ENCODE measurements around the gene POU2F2. TPM values are rescaled to one million over a fixed set of nuclear protein-coding genes. Genes with fewer than 3 reads are reported as not detected.

Gene POU2F2
- total RNA-seq, result 10 to 100 TPM in 1 of 2 donors, 1 to 10 TPM in 1; 9.4 to 20.6 TPM
- 13.2 TPM for polyA plus RNA-seq (ENCODE audit: insufficient read depth, low read depth, low replicate concordance)
- long read RNA-seq, donor 1, result 0 reads
- long read RNA-seq, donor 2, result 0 reads

GRCh38 chr19:42132030-42132628 lies at the start of gene POU2F2:
TSS of gene POU2F2 (minus strand) at chr19:42132446. CDS start at chr19:42132411, 35 bp downstream.
- Histone ChIP-seq H3K9me3 (no peaks in the 10 kb centered on the region), H3K4me1 (peaks cover 12% of the 10 kb centered on the region), H3K27me3 (no peaks in the 10 kb centered on the region), H3K36me3 (ENCODE audit: low read depth, missing control alignments) (no peaks in the 10 kb centered on the region), H3K4me3 (peak within 1 kb of the TSS; percentile 29 to 43), H3K27ac (no peak within 1 kb of the TSS)
- intact Hi-C loops (cut with DNase I; ENCODE audit: low total_unique reads), result no loop called here
- 12 to 20% methylated on average over 8 to 11 of the region's 16 CpGs for WGBS, 2 donors
- TF ChIP-seq, protein P1, sequence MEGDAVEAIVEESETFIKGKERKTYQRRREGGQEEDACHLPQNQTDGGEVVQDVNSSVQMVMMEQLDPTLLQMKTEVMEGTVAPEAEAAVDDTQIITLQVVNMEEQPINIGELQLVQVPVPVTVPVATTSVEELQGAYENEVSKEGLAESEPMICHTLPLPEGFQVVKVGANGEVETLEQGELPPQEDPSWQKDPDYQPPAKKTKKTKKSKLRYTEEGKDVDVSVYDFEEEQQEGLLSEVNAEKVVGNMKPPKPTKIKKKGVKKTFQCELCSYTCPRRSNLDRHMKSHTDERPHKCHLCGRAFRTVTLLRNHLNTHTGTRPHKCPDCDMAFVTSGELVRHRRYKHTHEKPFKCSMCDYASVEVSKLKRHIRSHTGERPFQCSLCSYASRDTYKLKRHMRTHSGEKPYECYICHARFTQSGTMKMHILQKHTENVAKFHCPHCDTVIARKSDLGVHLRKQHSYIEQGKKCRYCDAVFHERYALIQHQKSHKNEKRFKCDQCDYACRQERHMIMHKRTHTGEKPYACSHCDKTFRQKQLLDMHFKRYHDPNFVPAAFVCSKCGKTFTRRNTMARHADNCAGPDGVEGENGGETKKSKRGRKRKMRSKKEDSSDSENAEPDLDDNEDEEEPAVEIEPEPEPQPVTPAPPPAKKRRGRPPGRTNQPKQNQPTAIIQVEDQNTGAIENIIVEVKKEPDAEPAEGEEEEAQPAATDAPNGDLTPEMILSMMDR (IDR thresholded peaks at IDR 0.05), result no peak
- TF ChIP-seq POLR2A (IDR thresholded peaks at IDR 0.05), result no peak
- peak; percentile 21 for DNase-seq

DNA sequence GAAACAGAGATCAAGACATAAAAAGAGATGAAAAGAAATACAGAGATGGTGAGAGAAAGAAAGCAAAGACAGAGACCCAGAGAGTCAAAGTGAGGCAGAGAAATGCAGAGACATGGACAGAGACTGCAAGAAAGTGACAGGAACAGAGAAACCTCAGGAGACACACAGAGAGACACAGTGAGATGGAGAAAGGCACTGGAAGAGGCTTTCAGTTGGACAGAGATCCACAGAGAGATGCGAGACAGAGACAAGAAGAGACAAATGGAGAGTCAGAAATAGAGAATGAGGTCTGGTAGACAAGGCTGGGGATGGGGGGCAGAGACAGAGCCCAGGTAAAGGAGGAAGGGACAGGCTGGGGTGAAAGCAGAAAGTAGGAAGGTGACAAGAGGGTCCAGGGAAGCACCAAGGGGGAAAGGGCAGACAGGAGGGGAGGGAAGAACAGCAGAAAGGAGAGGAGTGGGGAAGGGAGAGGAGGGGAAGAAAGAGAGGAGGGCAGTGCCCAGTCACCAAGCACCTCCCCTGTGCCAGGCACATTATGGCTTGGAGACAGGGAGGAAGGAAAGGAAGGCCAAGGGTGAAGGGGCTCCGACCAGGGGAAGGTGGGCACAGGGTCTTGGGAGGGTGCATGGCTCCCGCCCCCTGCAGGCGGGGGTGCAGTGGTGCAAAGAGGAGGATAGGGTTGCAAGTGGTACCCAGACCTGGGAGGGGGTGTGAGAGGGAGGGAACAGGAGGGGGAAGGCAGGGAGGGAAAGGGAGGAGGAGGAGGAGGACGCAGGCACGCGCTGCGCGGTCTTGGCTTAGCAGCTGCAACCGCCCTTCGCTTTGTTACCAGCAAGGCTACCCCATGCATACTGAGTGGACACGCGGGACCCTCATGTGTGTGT lies 46.8 kb upstream of the POU2F2 start:
- Histone ChIP-seq H3K27me3 (no peaks in the 10 kb centered on the region), H3K4me1 (peaks cover 10% of the 10 kb centered on the region), H3K9me3 (no peaks in the 10 kb centered on the region), H3K4me3 (no peak overlapping the region), H3K27ac (no peak overlapping the region), H3K36me3 (ENCODE audit: low read depth, missing control alignments) (no peaks in the 10 kb centered on the region)
- TF ChIP-seq, protein P1 (IDR thresholded peaks at IDR 0.05), result no peak
- no peak for TF ChIP-seq POLR2A (IDR thresholded peaks at IDR 0.05)
- 31 to 39% methylated on average over 13 of the region's 13 CpGs for WGBS, 2 donors
- intact Hi-C loops (cut with DNase I; ENCODE audit: low total_unique reads), result no loop called here
- no peak for DNase-seq

DNA sequence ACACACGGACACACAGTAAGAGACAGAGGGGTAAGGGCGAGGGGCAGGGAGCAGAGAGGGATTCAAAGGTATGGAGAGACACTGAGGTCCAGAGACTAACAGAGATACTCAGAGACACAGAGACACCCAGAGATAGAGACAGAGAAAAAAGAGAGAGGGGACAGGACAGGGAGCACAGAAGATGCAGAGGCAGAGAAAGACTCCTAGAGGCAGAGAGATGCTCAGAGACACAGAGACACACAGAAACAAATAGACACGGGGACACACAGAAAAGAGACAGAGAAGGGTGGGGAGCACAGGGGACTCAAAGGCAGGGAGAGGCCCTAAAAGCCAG lies 45.4 kb upstream of the POU2F2 start:
- peaks cover 10% of the 10 kb centered on the region for H3K4me1 ChIP-seq
- H3K4me3 ChIP-seq, result no peak overlapping the region
- no peak overlapping the region for H3K27ac ChIP-seq
- intact Hi-C loops (cut with DNase I; ENCODE audit: low total_unique reads), result no loop called here
- TF ChIP-seq POLR2A (IDR thresholded peaks at IDR 0.05), result no peak
- TF ChIP-seq, protein P1 (IDR thresholded peaks at IDR 0.05), result no peak
- no peaks in the 10 kb centered on the region for H3K27me3 ChIP-seq
- no peak for DNase-seq
- no peaks in the 10 kb centered on the region for H3K36me3 ChIP-seq (ENCODE audit: low read depth, missing control alignments)
- WGBS, 2 donors, result 28 to 35% methylated on average over 3 of the region's 3 CpGs
- no peaks in the 10 kb centered on the region for H3K9me3 ChIP-seq

DNA sequence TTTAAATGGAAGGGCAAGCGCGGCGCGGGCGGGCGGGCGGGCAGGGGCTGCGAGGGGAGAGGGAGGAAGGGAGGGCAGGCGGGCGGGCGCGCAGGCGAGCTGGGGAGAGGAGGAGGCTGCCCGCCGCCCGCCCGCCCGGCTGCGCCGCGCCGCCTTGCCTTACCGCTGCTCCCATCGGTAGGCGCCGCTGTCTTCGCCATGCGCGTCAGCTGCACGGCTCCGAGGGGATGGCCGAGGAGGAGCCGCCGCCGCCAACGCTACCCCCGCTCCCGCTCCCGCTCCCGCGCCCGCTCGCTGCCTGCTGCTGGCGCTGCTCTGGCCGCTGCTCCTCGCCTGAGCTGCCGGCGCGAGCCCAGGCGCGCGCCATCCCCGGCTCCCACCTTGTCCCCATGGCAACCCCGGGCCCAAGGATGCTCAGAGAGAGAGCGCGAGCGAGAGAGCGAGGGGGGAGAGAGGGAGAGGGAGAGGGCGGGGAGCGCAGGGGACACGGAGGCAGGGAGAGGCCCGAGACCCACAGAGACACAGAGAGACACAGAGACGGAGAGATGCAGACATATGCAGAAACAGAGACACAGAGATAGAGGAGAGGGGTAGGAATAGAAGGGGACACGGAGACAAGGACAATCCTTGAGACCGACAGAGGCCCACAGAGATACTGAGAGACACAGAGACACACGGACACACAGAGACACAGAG lies 44.9 kb upstream of the POU2F2 start:
- Histone ChIP-seq H3K27me3 (no peaks in the 10 kb centered on the region), H3K9me3 (no peaks in the 10 kb centered on the region), H3K27ac (no peak overlapping the region), H3K4me1 (peaks cover 10% of the 10 kb centered on the region), H3K36me3 (ENCODE audit: low read depth, missing control alignments) (no peaks in the 10 kb centered on the region), H3K4me3 (peak overlapping the region; percentile 39 to 41)
- peak; percentile 71 for DNase-seq
- 1 to 2% methylated on average over 13 to 66 of the region's 66 CpGs for WGBS, 2 donors
- intact Hi-C loops (cut with DNase I; ENCODE audit: low total_unique reads), result no loop called here
- TF ChIP-seq, protein P1 (IDR thresholded peaks at IDR 0.05), result peak in 1 of 3 experiments; percentile 32
- no peak for TF ChIP-seq POLR2A (IDR thresholded peaks at IDR 0.05)
